Type B pancreatic cell (in vitro differentiated cells): ENCODE results near the gene CCL7. TPM values are rescaled to one million over a fixed set of nuclear protein-coding genes. Genes with fewer than 3 reads are reported as not detected.
"Not testable (repeated sequence)": the region's sequence is repeated elsewhere in the genome, so short reads cannot be mapped to it uniquely, and the experiment has no call there.

Experiments used
- DNase-seq: peaks from one replicate; pipeline ENCODE4 v3.0.0; 2021; ENCODE audit warnings: mixed read lengths; ENCODE audit not compliant: unreplicated experiment; ENCODE audit errors: extremely low spot score
- H3K27ac Mint-ChIP-seq: 2 replicates; pipeline ENCODE4 v1.8.0; 2021; ENCODE audit warnings: mild to moderate bottlenecking, mixed read lengths
- H3K27me3 Mint-ChIP-seq: 2 replicates; pipeline ENCODE4 v1.8.0; 2021; ENCODE audit warnings: mixed read lengths
- H3K36me3 Mint-ChIP-seq: 2 replicates; pipeline ENCODE4 v1.8.0; 2021; ENCODE audit warnings: mixed read lengths
- H3K4me1 Mint-ChIP-seq: one replicate; pipeline ENCODE4 v1.8.0; 2021; ENCODE audit warnings: mixed read lengths; ENCODE audit not compliant: unreplicated experiment
- H3K4me3 Mint-ChIP-seq: 2 replicates; pipeline ENCODE4 v1.8.0; 2021; ENCODE audit warnings: mild to moderate bottlenecking, mixed read lengths
- H3K9me3 Mint-ChIP-seq: 2 replicates; pipeline ENCODE4 v1.8.0; 2021; ENCODE audit warnings: mixed read lengths
- CTCF ChIP-seq: fragments of 200-600 bp; sonication (generic); conservative IDR thresholded peaks from 2 replicates; pipeline ENCODE4 v1.5.0; 2021; ENCODE audit warnings: antibody characterized with exemption, mild to moderate bottlenecking
- total RNA-seq: library from RNA; stranded (reverse); gene quantifications from 2 replicates; pipeline ENCODE4 v1.2.1, GENCODE V29; 2021; ENCODE audit warnings: low replicate concordance

CCL7 gene
- total RNA-seq, 1 donor from 2014 or later, result not detected

GRCh38 chr17:34226011-34226743 lies 43.8 kb upstream of the CCL7 start:
- peaks cover 9% of the 10 kb centered on the region for H3K4me1 Mint-ChIP-seq
- no peak overlapping the region for H3K4me3 Mint-ChIP-seq
- H3K27ac Mint-ChIP-seq, result no peak overlapping the region
- H3K27me3 Mint-ChIP-seq, result peaks cover 19% of the 10 kb centered on the region
- H3K36me3 Mint-ChIP-seq, result no peaks in the 10 kb centered on the region
- DNase-seq, result no peak
- TF ChIP-seq CTCF, result no peak
- peaks cover 2% of the 10 kb centered on the region for H3K9me3 Mint-ChIP-seq

GRCh38 chr17:34226744-34227034 lies 43.3 kb upstream of the CCL7 start:
- no peak for DNase-seq
- no peak overlapping the region for H3K4me3 Mint-ChIP-seq
- no peak overlapping the region for H3K27ac Mint-ChIP-seq
- H3K9me3 Mint-ChIP-seq, result peaks cover 4% of the 10 kb centered on the region
- no peaks in the 10 kb centered on the region for H3K36me3 Mint-ChIP-seq
- TF ChIP-seq CTCF, result no peak
- peaks cover 9% of the 10 kb centered on the region for H3K4me1 Mint-ChIP-seq
- peaks cover 18% of the 10 kb centered on the region for H3K27me3 Mint-ChIP-seq

- not testable (repeated sequence) for H3K4me1 Mint-ChIP-seq, H3K9me3 Mint-ChIP-seq, DNase-seq, H3K27ac Mint-ChIP-seq, H3K36me3 Mint-ChIP-seq, H3K4me3 Mint-ChIP-seq
- peaks cover 13% of the 10 kb centered on the region for H3K27me3 Mint-ChIP-seq
These were observed 42.7 kb upstream of the CCL7 start for GRCh38 chr17:34227293-34227692.

- peaks cover 4% of the 10 kb centered on the region for H3K9me3 Mint-ChIP-seq
- DNase-seq, result no peak
- H3K27me3 Mint-ChIP-seq, result peaks cover 13% of the 10 kb centered on the region
- H3K27ac Mint-ChIP-seq, result no peak overlapping the region
- TF ChIP-seq CTCF, result no peak
- peaks cover 9% of the 10 kb centered on the region for H3K4me1 Mint-ChIP-seq
- no peak overlapping the region for H3K4me3 Mint-ChIP-seq
- no peaks in the 10 kb centered on the region for H3K36me3 Mint-ChIP-seq
These were observed 42.3 kb upstream of the CCL7 start for GRCh38 chr17:34227707-34228106.

- Mint-ChIP-seq H3K36me3 (no peaks in the 10 kb centered on the region), H3K9me3 (peaks cover 4% of the 10 kb centered on the region), H3K27me3 (peaks cover 17% of the 10 kb centered on the region), H3K4me3 (no peak overlapping the region), H3K27ac (no peak overlapping the region), H3K4me1 (peaks cover 14% of the 10 kb centered on the region)
- no peak for TF ChIP-seq CTCF
- DNase-seq, result no peak
These were observed 41.2 kb upstream of the CCL7 start for GRCh38 chr17:34228781-34229180.

GRCh38 chr17:34230342-34230741 lies 39.7 kb upstream of the CCL7 start:
- no peak overlapping the region for H3K27ac Mint-ChIP-seq
- H3K27me3 Mint-ChIP-seq, result peaks cover 14% of the 10 kb centered on the region
- peaks cover 4% of the 10 kb centered on the region for H3K9me3 Mint-ChIP-seq
- DNase-seq, result no peak
- peaks cover 27% of the 10 kb centered on the region for H3K4me1 Mint-ChIP-seq
- TF ChIP-seq CTCF, result no peak
- no peaks in the 10 kb centered on the region for H3K36me3 Mint-ChIP-seq
- no peak overlapping the region for H3K4me3 Mint-ChIP-seq
